MM.1S (cell line): ENCODE data around the gene SLIT3.

Experiments
- EZH2phosphoT487 ChIP-seq: fragments of 300-600 bp; sonication (generic); IDR thresholded peaks from 2 replicates; pipeline ENCODE4 v1.6.1; 2018; ENCODE audit warnings: antibody characterized with exemption, low read length
- TF ChIP-seq, protein P1 (sequence below): fragments of 300-600 bp; sonication (generic); IDR thresholded peaks from 2 replicates; pipeline ENCODE4 v1.5.1; 2016; ENCODE audit warnings: antibody characterized with exemption, low read length, mixed read lengths

DNA sequence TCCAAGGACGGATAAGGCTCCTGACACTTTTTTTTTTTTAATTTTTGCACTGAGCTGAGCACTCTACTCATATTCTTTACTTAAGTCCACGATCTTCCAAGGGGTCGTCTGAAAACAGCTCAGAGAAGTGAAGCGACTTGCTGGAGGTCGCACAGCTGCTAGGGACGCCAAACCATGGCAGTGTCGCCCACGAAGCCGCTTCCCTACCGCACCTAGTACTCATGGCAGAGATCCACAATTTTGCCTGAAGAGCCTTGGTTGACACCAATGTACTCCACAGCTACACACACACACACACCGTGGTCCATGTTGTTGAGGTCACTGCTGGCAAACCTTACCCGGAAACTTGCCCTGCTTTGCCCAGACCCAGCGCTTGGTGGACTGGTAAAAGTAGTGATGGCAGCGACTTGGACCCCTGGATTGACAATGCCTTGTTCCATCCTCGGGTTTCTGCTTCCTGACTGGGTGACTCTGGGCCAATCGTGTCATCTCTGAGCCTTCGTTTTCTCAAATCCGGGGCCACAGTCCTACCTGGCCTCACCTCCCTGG, 521 bp upstream of the SLIT3 start:
- TF ChIP-seq, protein P1, sequence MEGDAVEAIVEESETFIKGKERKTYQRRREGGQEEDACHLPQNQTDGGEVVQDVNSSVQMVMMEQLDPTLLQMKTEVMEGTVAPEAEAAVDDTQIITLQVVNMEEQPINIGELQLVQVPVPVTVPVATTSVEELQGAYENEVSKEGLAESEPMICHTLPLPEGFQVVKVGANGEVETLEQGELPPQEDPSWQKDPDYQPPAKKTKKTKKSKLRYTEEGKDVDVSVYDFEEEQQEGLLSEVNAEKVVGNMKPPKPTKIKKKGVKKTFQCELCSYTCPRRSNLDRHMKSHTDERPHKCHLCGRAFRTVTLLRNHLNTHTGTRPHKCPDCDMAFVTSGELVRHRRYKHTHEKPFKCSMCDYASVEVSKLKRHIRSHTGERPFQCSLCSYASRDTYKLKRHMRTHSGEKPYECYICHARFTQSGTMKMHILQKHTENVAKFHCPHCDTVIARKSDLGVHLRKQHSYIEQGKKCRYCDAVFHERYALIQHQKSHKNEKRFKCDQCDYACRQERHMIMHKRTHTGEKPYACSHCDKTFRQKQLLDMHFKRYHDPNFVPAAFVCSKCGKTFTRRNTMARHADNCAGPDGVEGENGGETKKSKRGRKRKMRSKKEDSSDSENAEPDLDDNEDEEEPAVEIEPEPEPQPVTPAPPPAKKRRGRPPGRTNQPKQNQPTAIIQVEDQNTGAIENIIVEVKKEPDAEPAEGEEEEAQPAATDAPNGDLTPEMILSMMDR, result no peak
- TF ChIP-seq EZH2phosphoT487, result no peak
